Activated T-helper 1 cell treated with anti-CD3 and anti-CD28 coated beads, Interleukin-12 subunit alpha, Interleukin-12 subunit beta, Interleukin-2, Interleukin-4 antibody, amounts not matched to agents 30 ng/mL and 10 ng/mL and 1 ng/mL, durations not matched to agents 14 hours and 24 hours and 36 hours (primary cell): ENCODE data around the gene VAV2. TPM values are rescaled to one million over a fixed set of nuclear protein-coding genes. Genes with fewer than 3 reads are reported as not detected.

Source experiments
- DNase-seq: peaks from one replicate; pipeline ENCODE4 v3.0.0; 2021; ENCODE audit warnings: low spot score
- H3K27ac Mint-ChIP-seq: one replicate; pipeline ENCODE4 v1.8.0; 2021; ENCODE audit warnings: mild to moderate bottlenecking, mixed read lengths
- H3K27me3 Mint-ChIP-seq: one replicate; pipeline ENCODE4 v1.8.0; 2022; ENCODE audit warnings: mild to moderate bottlenecking, moderate library complexity, mixed read lengths; ENCODE audit not compliant: insufficient read depth
- H3K36me3 Mint-ChIP-seq: one replicate; pipeline ENCODE4 v1.8.0; 2021; ENCODE audit warnings: low read depth, mixed read lengths
- H3K4me1 Mint-ChIP-seq: one replicate; pipeline ENCODE4 v1.8.0; 2021; ENCODE audit warnings: low read depth, mixed read lengths
- H3K4me3 Mint-ChIP-seq: one replicate; pipeline ENCODE4 v1.8.0; 2021; ENCODE audit warnings: mild to moderate bottlenecking, moderate library complexity, mixed read lengths
- H3K9me3 Mint-ChIP-seq: one replicate; pipeline ENCODE4 v1.8.0; 2021; ENCODE audit warnings: mixed read lengths
- intact Hi-C: fragments of 100-400 bp; cut with micrococcal nuclease; formaldehyde crosslinking; loops from one replicate; pipeline ENCODE4 v1.15.1; 2024
- total RNA-seq: library from RNA; stranded (reverse); gene quantifications from 2 replicates; pipeline ENCODE4 v1.2.3, GENCODE V29; 2022

The VAV2 gene
- total RNA-seq, 1 donor from 2014 or later, result 5.8 TPM

DNA sequence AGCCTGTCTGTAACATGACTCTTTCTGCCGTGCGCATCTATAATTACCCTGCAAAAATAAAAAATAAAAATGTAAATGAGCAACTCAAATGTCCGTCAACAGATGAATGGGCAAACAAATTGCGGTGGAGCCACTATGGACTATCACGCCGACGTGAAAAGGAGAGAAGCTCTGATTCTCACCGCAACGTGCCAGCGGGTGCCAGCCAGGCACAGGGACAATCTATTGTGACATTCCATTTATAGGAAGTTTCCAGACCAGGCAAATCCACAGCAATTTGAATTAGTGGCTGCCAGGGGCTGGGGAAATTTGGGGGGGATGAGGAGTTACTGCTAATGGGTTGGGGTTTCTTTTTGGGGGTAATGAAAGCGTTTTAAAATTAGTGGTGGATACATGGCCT is 96.8 kb downstream of the VAV2 start:
- no peak overlapping the region for H3K27ac Mint-ChIP-seq
- intact Hi-C loops, result no loop called here
- H3K9me3 Mint-ChIP-seq, result no peaks in the 10 kb centered on the region
- no peaks in the 10 kb centered on the region for H3K27me3 Mint-ChIP-seq
- H3K4me3 Mint-ChIP-seq, result no peak overlapping the region
- no peaks in the 10 kb centered on the region for H3K36me3 Mint-ChIP-seq
- no peaks in the 10 kb centered on the region for H3K4me1 Mint-ChIP-seq
- no peak for DNase-seq

DNA sequence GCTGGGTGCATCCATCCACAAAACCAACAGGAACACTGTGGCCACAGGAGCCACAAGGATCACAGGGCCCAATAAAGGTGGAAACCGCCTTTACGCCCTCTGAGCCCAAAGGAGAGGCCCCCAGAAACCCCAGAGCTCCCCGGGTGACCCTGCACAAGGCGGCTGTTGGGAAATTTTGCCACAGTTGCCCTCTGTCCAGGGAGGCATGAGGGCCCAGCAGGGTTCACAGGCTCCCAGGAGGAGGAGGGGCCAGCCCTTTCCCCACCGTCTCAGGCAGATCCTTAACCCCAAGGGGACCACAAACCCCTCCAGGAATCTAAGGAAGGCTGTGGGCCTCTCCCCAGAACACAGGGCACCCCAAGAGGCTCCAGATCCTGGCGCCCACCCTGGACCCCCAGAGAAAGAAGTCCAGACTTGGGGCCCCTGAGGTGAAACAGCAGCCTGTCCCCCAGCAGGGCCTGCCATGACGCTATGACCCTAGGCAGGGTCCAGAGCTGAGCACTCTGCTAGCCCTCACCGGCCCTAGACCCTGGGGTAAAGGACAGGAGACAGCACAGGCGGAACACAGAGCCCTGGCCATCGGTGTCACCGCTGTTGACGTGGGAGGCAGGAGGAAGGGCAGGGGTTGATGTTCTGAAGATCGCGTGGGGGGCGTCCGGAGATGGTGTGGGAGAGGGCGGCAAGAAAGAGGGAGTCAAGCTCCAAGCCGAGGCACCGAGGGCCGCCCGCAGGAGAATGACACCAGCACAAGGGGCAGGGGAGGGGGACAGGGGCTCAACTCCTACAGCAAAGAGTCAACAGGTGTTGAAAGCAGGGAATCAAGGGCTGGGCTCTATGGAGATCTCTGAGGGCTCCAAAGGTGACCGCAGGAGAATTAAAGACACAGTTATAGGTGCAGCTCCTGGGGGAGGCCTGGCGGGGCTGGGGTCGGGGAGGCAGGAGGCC is 97.5 kb downstream of the VAV2 start:
- H3K27ac Mint-ChIP-seq, result no peak overlapping the region
- no peak overlapping the region for H3K4me3 Mint-ChIP-seq
- DNase-seq, result no peak
- H3K9me3 Mint-ChIP-seq, result no peaks in the 10 kb centered on the region
- H3K4me1 Mint-ChIP-seq, result no peaks in the 10 kb centered on the region
- H3K36me3 Mint-ChIP-seq, result no peaks in the 10 kb centered on the region
- intact Hi-C loops, result no loop called here
- no peaks in the 10 kb centered on the region for H3K27me3 Mint-ChIP-seq

DNA sequence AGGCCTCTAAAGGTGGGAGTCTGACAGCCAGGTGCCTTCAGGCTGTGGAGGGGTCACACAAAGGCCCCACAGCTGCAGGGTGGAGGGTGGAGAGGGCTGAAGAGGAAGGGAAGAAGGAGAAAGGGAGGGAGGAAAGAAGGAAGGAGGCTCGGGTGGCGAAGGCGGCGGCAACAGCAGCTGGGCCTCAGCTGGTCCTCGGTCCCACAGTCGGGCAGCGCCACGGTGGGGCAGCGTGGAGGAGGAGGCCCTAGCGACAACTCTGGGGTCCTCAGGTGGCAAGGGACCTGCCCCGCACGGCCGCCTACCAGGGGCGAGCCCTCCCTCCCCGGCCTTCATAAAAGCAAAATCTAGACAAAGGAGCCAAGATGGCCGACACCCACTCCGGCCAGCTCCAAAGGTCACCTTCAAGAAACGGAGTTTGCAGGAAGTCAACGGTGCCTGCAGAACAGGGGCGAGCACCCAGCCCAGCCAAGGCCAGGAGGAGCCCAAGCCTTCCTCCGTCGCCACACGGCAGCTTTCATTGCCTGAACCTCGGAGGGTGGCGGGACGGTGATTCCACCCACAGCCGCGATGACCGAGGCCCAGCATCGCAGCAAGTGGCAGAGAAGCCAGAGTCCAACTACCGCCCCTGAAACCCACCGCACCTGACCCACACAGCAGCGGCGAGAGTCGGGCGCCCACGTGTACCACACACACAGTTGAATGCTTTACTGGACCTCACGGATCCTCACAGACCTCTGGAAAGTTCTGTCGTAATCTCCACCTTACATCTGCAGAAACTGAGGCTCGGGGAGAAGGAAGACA is 98.7 kb downstream of the VAV2 start:
- intact Hi-C loops, result no loop called here
- H3K4me3 Mint-ChIP-seq, result no peak overlapping the region
- no peak for DNase-seq
- no peak overlapping the region for H3K27ac Mint-ChIP-seq
- no peaks in the 10 kb centered on the region for H3K4me1 Mint-ChIP-seq
- no peaks in the 10 kb centered on the region for H3K36me3 Mint-ChIP-seq
- no peaks in the 10 kb centered on the region for H3K27me3 Mint-ChIP-seq
- H3K9me3 Mint-ChIP-seq, result no peaks in the 10 kb centered on the region

DNA sequence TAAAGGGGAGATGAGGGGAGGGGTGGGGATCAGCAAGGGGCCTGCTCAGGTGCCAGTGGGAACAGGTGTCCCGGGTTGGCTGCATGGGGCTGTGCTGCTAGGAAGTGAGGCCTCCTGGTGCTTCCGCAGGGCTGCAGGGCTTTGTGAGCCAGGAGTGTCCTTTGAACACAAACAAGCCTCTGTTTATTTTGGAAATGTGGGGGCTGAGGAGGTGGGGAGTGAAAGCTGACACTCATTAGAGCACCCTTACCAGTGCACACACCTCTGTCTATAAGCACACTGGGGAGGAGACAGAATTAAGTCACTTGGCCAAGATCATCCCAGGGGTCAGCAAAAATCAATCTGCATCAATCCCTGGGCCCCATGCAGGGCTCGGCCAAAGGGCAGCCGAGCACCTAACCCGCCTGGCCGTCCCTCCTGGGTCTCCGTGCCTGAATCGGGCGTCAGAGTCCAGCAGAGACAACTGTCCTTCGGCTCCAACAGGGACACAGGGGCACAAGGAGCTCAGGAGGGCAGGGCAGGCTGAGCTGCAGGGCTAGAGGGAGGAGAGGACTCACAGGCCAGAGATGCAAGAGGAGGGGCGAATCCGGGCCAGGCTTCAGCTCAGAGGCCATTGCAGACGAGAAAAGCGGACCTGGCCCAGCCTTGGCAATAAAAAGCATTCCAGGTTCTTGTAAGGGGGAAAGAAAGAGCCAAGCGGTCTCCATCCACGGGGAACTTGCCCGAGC is 99.8 kb downstream of the VAV2 start:
- DNase-seq, result no peak
- intact Hi-C loops, result no loop called here
- Mint-ChIP-seq H3K36me3 (no peaks in the 10 kb centered on the region), H3K27ac (peak overlapping the region; percentile 40), H3K27me3 (no peaks in the 10 kb centered on the region), H3K4me1 (no peaks in the 10 kb centered on the region), H3K4me3 (no peak overlapping the region), H3K9me3 (no peaks in the 10 kb centered on the region)

DNA sequence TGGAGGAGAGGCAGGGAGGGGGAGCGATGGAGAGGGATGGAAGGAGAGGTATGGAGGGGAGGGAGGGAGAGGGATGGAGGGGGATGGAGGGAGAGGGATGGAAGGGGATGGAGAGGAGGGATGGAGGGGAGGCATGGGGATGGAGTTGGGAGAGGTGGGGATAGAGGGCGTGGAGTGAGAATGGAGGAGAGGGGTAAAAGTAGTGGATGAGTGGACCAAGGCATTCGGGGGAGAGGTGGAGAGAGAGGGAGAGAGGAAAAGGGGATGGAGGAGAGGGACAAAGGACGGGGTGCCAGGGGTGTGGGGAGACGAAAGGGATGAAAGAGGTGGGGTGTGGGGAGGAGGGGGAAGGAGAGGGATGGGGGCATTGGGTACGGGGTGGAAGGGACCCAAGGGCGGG is 100.4 kb downstream of the VAV2 start:
- Mint-ChIP-seq H3K36me3 (no peaks in the 10 kb centered on the region), H3K4me1 (no peaks in the 10 kb centered on the region), H3K4me3 (no peak overlapping the region), H3K27ac (no peak overlapping the region), H3K9me3 (no peaks in the 10 kb centered on the region), H3K27me3 (no peaks in the 10 kb centered on the region)
- intact Hi-C loops, result no loop called here
- no peak for DNase-seq

DNA sequence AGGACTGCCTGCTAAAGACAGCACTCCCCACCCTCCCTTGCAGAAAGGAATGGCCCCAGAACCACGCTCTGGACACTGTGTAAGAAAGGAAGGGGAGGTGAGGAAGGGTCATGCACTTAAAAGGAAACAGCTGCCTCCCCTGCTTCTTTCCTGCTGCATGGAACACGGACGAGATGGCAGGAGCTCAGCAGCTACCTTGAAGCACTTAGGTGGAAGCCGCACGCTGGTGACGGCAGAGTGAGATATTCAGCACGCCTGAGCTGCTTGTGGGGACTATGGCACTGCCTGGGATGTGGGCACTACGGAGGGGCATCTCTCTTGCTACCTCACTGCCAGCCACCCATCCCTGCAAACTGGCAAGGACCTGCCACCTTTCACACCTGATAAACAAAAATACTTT is 101.5 kb downstream of the VAV2 start:
- Mint-ChIP-seq H3K4me1 (no peaks in the 10 kb centered on the region), H3K27me3 (no peaks in the 10 kb centered on the region), H3K27ac (no peak overlapping the region), H3K9me3 (no peaks in the 10 kb centered on the region), H3K4me3 (no peak overlapping the region), H3K36me3 (no peaks in the 10 kb centered on the region)
- intact Hi-C loops, result no loop called here
- no peak for DNase-seq

DNA sequence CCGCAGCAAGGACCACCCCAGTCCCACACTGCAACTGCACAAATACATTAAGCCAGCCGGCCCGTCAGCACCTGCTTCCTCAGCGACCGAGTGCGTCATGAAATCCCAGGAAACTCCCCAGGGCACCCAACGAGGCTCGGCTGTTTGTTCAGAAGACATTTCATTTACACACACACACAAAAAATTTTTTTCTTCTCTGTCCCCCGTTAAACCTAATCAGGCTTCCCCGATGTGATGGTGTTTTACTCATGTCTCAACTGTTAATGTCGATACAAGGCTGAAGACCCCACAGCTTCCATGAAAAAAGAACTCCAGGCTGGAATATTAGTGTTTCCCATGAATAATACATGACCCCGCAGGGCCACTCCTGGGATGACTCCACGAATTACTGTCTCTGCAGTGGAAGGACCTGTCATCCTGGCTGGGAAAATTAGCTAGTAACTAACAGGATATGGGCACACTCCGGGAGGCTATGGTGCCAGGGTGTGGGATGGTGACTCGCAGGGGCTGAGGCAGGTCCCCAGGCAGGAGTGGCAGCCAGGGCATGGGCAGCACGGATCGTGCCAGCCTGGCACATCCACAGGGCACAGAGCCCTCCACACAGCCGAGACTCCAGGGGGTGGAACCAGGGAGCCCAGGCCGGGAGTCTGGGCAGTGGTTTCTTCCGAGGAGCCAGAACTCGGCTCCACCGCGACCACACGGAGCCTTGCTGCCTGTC is 102.4 kb downstream of the VAV2 start:
- Mint-ChIP-seq H3K36me3 (no peaks in the 10 kb centered on the region), H3K27ac (no peak overlapping the region), H3K4me3 (no peak overlapping the region), H3K4me1 (no peaks in the 10 kb centered on the region), H3K27me3 (no peaks in the 10 kb centered on the region), H3K9me3 (no peaks in the 10 kb centered on the region)
- intact Hi-C loops, result no loop called here
- DNase-seq, result no peak

DNA sequence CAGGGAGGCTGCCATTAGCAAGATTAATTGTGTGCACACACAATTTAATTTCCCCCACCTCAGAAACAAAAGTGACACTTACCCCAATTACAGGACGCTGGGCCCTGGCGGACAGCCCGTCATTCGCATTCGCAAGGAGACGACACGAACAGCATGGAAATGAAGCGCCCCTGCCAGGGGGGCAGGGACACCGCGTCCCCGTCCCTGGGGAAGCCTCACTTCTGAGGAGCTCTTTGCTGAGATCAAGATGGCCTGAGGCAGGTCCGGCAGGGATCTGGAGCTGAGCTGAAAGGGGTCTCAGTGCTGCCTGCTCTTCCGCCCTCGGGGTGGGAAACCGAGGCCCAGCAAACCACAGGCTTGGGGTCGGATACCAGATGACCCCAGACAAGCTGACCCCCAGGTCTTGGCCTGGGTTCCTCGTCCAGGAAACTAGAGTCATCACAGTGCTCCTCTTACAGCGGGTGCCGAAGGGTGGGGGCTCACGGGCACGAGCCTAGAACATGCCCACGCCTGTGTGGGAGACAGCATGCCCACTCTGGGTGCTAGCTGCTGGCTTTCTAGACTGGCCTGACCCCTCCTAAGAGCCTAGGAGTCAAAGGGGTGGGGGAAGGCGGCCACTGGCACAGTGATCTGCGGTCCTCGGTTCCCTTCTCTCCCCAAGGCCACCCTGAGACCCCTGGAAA is 103.2 kb downstream of the VAV2 start:
- Mint-ChIP-seq H3K27me3 (no peaks in the 10 kb centered on the region), H3K4me3 (no peak overlapping the region), H3K27ac (no peak overlapping the region), H3K9me3 (no peaks in the 10 kb centered on the region), H3K36me3 (no peaks in the 10 kb centered on the region), H3K4me1 (no peaks in the 10 kb centered on the region)
- intact Hi-C loops, result no loop called here
- DNase-seq, result no peak

DNA sequence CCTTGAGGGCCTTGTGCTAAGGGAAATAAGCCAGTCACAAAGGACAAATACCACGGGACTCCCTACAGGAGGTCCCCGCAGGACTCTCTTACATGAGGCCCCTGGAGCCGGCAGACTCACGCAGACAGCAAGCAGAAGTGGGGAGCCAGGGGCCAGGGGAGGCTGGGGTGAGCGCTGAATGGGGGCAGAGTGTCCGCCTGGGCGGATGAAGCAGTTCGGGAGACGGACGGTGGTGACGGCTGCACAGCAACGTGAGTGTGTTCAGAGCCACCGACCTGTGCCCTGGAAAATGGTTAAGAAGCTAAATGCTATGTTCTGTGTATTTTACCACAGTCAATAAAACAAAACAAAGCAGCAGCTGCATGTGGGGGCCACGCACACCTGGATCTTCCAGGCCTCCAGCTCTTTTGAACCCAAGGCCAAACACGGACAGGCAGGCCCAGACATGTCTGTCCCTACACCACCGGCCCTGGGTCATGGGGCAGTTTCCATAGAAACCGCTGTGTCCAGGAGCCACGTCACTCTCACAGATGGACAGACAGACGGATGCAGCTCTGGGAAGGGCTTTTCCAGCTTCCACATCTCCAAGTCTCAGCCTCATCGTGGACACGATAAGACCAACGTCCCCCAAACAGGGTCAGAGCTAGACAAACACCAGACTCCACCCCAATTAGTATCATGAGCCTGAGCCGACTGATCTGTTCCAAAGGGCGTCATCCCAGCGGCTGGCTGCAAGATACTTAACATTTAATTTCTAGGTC is 103.9 kb downstream of the VAV2 start:
- Mint-ChIP-seq H3K4me1 (no peaks in the 10 kb centered on the region), H3K27ac (no peak overlapping the region), H3K4me3 (no peak overlapping the region), H3K36me3 (no peaks in the 10 kb centered on the region), H3K27me3 (no peaks in the 10 kb centered on the region), H3K9me3 (no peaks in the 10 kb centered on the region)
- intact Hi-C loops, result no loop called here
- no peak for DNase-seq

DNA sequence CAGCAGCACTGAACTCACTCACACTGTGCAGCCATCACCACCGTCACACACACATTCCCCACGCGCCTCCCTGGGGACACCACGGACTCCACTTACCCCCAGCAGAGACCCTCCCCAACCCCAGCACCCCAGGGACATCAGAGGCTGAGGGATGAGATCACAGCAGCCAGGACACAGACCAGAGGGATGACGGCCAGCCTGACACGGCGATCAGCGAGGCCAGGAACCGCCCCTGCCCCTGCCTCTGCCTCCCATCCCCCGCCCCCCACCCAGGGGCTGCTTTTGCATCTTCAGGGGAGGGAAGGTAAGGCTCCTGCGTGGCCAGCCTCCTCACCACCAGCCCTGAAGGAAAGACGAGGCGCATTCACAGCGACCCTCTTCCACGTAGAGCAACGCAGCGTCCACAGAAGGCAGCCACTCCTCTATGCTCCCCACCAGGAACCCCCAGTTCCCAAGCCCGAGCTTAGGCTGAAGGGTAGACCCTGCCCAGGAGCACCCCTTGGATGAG is 104.5 kb downstream of the VAV2 start:
- H3K4me1 Mint-ChIP-seq, result no peaks in the 10 kb centered on the region
- H3K27ac Mint-ChIP-seq, result no peak overlapping the region
- DNase-seq, result no peak
- H3K4me3 Mint-ChIP-seq, result no peak overlapping the region
- intact Hi-C loops, result no loop called here
- no peaks in the 10 kb centered on the region for H3K27me3 Mint-ChIP-seq
- no peaks in the 10 kb centered on the region for H3K9me3 Mint-ChIP-seq
- H3K36me3 Mint-ChIP-seq, result no peaks in the 10 kb centered on the region

DNA sequence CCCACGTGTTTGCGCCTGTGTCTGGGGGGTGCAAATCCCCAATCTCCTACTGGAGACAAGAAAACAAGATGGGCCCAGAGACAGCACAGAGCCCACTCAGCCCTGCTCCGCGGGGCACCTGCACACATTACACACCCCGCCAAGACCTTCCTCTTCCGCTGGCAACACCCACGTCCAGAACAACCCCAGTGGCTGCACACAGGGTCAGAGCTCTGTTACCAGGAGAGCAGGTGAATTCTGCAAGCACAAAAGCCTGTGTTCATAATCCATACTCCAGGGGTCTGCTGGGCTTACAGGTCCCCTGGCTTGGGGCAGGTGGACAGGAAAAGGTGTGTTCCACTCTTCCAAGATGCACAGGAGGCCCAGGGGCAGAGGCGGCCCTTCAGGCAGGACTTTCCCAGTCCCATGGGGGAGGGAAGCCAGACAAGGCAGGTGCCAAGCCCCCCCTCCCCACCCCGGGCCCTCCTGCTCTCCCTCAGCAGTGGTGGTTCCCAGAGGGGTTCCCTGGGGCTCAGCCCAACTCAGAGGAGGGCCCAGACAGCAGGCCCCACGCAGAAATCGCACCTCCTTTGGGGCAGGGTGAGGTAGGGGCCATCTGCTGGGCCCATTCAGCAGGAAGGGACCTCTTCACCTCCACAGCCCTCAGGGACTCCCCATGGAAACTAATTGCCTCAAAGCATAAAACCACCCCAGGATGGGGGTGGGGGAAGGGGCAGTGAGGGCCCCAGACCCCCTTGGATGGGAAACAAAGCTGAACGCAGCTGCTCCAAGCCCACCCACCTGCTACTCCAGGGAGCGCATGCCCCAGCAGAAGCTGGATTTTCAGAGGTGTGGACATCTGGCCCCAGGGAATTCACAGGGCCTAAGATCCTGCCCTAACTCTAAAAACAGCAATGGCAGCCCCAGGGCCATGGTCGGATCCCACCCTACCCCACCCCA is 105.3 kb downstream of the VAV2 start:
- Mint-ChIP-seq H3K36me3 (no peaks in the 10 kb centered on the region), H3K27ac (no peak overlapping the region), H3K9me3 (no peaks in the 10 kb centered on the region), H3K4me3 (no peak overlapping the region), H3K27me3 (no peaks in the 10 kb centered on the region), H3K4me1 (no peaks in the 10 kb centered on the region)
- intact Hi-C loops, result no loop called here
- no peak for DNase-seq
